Smooth muscle cell (in vitro differentiated cells): ENCODE data around the gene PDYN. TPM values are rescaled to one million over a fixed set of nuclear protein-coding genes. Genes with fewer than 3 reads are reported as not detected.

ENCODE experiments used
- DNase-seq: peaks from one replicate; lab custom pipeline; 2025; ENCODE audit not compliant: unreplicated experiment; lab: John Stamatoyannopoulos, UW
- H2AFZ ChIP-seq: fragments of 200-600 bp; sonication (generic); 2 replicates; pipeline ENCODE4 v1.6.0; 2016; ENCODE audit warnings: antibody characterized with exemption, low read depth, mild to moderate bottlenecking
- H3F3A ChIP-seq: fragments of 200-600 bp; sonication (generic); 2 replicates; pipeline ENCODE4 v1.6.0; 2017; ENCODE audit warnings: antibody characterized with exemption, low read depth
- H3K27ac ChIP-seq: fragments of 200-600 bp; sonication (generic); 2 replicates; pipeline ENCODE4 v1.5.1; 2016; ENCODE audit warnings: low read depth, mild to moderate bottlenecking
- H3K27me3 ChIP-seq: fragments of 200-600 bp; sonication (generic); 2 replicates; pipeline ENCODE4 v1.6.1; 2016; ENCODE audit warnings: low read depth, mild to moderate bottlenecking
- H3K36me3 ChIP-seq: fragments of 200-600 bp; sonication (generic); 2 replicates; pipeline ENCODE4 v1.5.1; 2016; ENCODE audit warnings: low read depth
- H3K4me1 ChIP-seq: fragments of 200-600 bp; sonication (generic); 2 replicates; pipeline ENCODE4 v1.5.1; 2016; ENCODE audit warnings: low read depth
- H3K4me2 ChIP-seq: fragments of 200-600 bp; sonication (generic); 2 replicates; pipeline ENCODE4 v1.6.0; 2016; ENCODE audit warnings: mild to moderate bottlenecking
- H3K4me3 ChIP-seq: fragments of 200-600 bp; sonication (generic); 2 replicates; pipeline ENCODE4 v1.5.1; 2016; ENCODE audit warnings: mild to moderate bottlenecking
- H3K79me2 ChIP-seq: fragments of 200-600 bp; sonication (generic); 2 replicates; pipeline ENCODE4 v1.6.0; 2016; ENCODE audit warnings: low read depth, mild to moderate bottlenecking
- H3K9ac ChIP-seq: fragments of 200-600 bp; sonication (generic); 2 replicates; pipeline ENCODE4 v1.6.0; 2016; ENCODE audit warnings: low read depth
- H3K9me3 ChIP-seq: fragments of 200-600 bp; sonication (generic); replicated peaks from 2 replicates; pipeline ENCODE4 v1.5.1; 2016; ENCODE audit warnings: low read depth
- H4K20me1 ChIP-seq: fragments of 200-600 bp; sonication (generic); 2 replicates; pipeline ENCODE4 v1.6.0; 2016; ENCODE audit warnings: low read depth
- WGBS: methylation state at CpG from one replicate; pipeline ENCODE4 v1.1.7; 2016; ENCODE audit warnings: low lambda C conversion rate; 5-methylcytosine and 5-hydroxymethylcytosine counted together
- polyA plus RNA-seq: library from polyadenylated mRNA; unstranded; fragments of >200 nt; fragmentation: Nextera tagmentation; extraction: Ambion mirVana; gene quantifications from 2 replicates; pipeline ENCODE4 v1.2.1, GENCODE V29; 2016
- total RNA-seq: library from RNA; depleted of rRNA; stranded (reverse); fragments of >200 nt; gene quantifications from 2 replicates; pipeline ENCODE4 v1.2.3, GENCODE V29; 2014
- TF ChIP-seq, protein P1 (sequence below): fragments of 200-600 bp; sonication (generic); IDR thresholded peaks from 2 replicates; pipeline ENCODE4 v1.5.1; 2017; ENCODE audit warnings: borderline replicate concordance, mild to moderate bottlenecking, antibody characterized with exemption; ENCODE audit not compliant: insufficient read depth, poor library complexity, severe bottlenecking

Gene PDYN
- total and polyA plus RNA-seq, 2 experiments from 2014 or later, result not detected

DNA sequence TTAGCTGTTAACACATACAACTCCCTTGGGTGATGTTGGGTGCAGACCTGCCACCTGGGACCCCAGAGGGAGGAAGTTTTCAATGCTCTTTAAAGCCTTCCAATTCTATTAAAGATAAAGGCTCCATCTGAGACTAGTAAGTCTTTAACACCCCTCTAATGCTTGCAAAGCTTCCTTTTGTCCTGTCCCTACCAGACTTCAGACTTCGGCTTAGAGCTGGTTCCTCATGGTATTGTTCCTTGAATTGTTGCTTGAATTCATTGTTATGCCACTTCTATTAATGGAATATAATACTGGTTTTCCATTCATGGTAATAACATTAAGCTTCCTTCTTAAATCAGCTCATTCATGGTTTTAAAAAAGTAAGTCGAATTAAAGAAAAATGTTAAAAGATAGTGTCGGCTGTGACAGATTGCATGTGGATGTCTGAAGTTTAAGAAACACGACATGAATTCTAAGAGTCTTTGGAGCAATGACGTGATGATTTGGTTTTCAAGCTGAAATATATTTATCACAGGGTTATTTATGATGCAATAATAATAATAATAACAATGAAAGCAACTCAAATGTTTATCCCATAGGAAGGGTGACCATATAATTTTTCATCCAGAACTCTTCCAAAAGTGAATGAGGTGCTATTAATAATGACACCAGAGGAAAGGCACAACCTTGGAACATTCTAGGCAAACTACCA, 21.8 kb downstream of the PDYN start:
- Histone ChIP-seq H4K20me1 (no peaks in the 10 kb centered on the region), H3K27me3 (peaks cover 32% of the 10 kb centered on the region), H3K4me2 (no peak overlapping the region), H3K79me2 (no peaks in the 10 kb centered on the region), H2AFZ (no peak overlapping the region), H3F3A (no peaks in the 10 kb centered on the region), H3K36me3 (no peaks in the 10 kb centered on the region), H3K9me3 (no peaks in the 10 kb centered on the region), H3K9ac (no peak overlapping the region), H3K4me3 (no peak overlapping the region), H3K4me1 (peaks cover 27% of the 10 kb centered on the region), H3K27ac (no peak overlapping the region)
- 79% methylated on average over 5 of the region's 5 CpGs for WGBS
- TF ChIP-seq, protein P1, sequence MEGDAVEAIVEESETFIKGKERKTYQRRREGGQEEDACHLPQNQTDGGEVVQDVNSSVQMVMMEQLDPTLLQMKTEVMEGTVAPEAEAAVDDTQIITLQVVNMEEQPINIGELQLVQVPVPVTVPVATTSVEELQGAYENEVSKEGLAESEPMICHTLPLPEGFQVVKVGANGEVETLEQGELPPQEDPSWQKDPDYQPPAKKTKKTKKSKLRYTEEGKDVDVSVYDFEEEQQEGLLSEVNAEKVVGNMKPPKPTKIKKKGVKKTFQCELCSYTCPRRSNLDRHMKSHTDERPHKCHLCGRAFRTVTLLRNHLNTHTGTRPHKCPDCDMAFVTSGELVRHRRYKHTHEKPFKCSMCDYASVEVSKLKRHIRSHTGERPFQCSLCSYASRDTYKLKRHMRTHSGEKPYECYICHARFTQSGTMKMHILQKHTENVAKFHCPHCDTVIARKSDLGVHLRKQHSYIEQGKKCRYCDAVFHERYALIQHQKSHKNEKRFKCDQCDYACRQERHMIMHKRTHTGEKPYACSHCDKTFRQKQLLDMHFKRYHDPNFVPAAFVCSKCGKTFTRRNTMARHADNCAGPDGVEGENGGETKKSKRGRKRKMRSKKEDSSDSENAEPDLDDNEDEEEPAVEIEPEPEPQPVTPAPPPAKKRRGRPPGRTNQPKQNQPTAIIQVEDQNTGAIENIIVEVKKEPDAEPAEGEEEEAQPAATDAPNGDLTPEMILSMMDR, result no peak
- DNase-seq, result no peak

DNA sequence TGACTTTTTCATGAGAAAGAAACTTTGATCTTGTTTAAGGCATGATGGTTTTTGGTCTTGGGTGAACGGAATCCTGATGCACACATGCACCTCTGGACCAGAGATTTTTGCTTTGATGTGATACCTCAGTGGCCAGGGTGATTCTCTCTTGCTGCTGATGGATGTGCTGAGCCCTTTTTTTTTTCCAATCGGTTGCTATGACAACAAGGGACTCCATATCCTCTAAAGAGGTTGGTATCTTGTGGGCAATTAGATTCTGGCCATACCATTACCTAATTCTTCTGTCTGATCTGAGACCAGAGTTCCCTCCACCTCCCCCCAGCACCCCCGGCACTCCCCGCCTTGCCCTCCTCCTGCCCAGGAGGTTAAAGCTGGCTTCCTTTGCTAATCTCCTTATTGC, 24.9 kb downstream of the PDYN start:
- H2AFZ ChIP-seq, result no peak overlapping the region
- H3F3A ChIP-seq, result no peaks in the 10 kb centered on the region
- TF ChIP-seq, protein P1, result no peak
- no peak overlapping the region for H3K9ac ChIP-seq
- no peaks in the 10 kb centered on the region for H3K9me3 ChIP-seq
- H3K4me2 ChIP-seq, result no peak overlapping the region
- WGBS, result 84% methylated on average over 4 of the region's 4 CpGs
- peaks cover 31% of the 10 kb centered on the region for H3K4me1 ChIP-seq
- no peaks in the 10 kb centered on the region for H4K20me1 ChIP-seq
- no peak overlapping the region for H3K27ac ChIP-seq
- no peak for DNase-seq
- H3K79me2 ChIP-seq, result no peaks in the 10 kb centered on the region
- peaks cover 35% of the 10 kb centered on the region for H3K27me3 ChIP-seq
- H3K36me3 ChIP-seq, result no peaks in the 10 kb centered on the region
- no peak overlapping the region for H3K4me3 ChIP-seq

DNA sequence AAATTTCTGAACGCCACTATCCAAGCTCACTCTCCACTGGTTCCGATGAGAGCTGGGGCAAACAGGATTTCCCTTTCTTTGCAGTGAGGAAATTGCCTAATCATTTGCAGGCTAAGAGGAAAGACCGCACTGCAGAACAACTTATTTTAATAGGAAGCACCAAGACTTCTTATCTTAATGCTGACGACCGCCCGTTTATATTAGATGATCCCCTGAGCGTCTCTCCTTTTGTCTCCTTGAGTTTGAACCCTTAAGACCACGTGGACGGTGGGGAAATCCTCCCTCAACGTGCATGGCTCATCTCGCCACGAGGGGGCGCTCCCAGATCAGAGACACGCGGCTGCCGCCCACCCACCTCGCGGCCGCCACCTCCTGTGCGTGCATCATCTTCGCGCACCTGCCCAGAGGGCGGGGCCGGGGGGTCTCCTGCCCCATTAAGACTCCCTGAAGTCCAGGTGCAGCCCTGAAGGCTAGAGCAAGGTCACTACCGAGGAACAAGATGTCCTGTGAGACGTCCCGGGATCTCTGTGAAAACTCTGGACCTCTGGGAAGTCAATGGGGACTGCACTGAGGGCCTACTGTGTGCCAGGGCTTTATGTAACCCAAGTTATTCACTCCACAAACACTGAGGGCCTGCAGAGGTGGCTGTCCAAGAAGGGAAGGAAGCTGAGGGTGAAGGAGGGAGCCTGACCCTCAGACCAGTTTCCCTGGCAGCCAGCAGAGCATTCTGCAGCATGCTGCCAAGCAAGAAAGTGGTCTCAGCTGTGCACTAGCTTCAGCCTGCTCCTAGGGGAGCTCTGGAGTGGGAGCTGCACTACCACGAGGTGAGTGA, 28.1 kb downstream of the PDYN start:
- Histone ChIP-seq H3K79me2 (no peaks in the 10 kb centered on the region), H3K27me3 (peaks cover 38% of the 10 kb centered on the region), H3K4me3 (peak overlapping the region; percentile 41), H3K36me3 (no peaks in the 10 kb centered on the region), H3K9me3 (no peaks in the 10 kb centered on the region), H3K4me1 (peaks cover 20% of the 10 kb centered on the region), H3K4me2 (peak overlapping the region; percentile 80), H3K27ac (no peak overlapping the region), H3F3A (no peaks in the 10 kb centered on the region), H2AFZ (peak overlapping the region; percentile 92), H3K9ac (no peak overlapping the region), H4K20me1 (no peaks in the 10 kb centered on the region)
- WGBS, result 10% methylated on average over 26 of the region's 28 CpGs
- DNase-seq, result peak; percentile 38
- TF ChIP-seq, protein P1, result peak; percentile 98
